NCI-H524 (cell line): ENCODE data around the gene GNAI1.
A peak's percentile ranks its signal among the peaks of the same experiment; 100 is the strongest.

Source experiments
- DNase-seq, 2 experiments: peaks; one replicate each; lab custom pipeline; 2025; lab: John Stamatoyannopoulos, UW

The GNAI1 gene

GRCh38 chr7:80134536-80135308, at the start of gene GNAI1:
TSS of gene GNAI1 (plus strand) at chr7:80134831. CDS start at chr7:80135161, 330 bp downstream.
- DNase-seq, result peak; percentile 60 to 80

- no peak for DNase-seq
Observed at GRCh38 chr7:80087051-80087770, 47.4 kb upstream of the GNAI1 start.

GRCh38 chr7:80087771-80088170, 46.9 kb upstream of the GNAI1 start:
- DNase-seq, result no peak

GRCh38 chr7:80088705-80089104, 45.9 kb upstream of the GNAI1 start:
- no peak for DNase-seq

- DNase-seq, result no peak
Observed at GRCh38 chr7:80089366-80089765, 45.3 kb upstream of the GNAI1 start.

GRCh38 chr7:80093349-80093748, 41.3 kb upstream of the GNAI1 start:
- no peak for DNase-seq

- no peak for DNase-seq
Observed at GRCh38 chr7:80095545-80095944, 39.1 kb upstream of the GNAI1 start.

- DNase-seq, result no peak
Observed at GRCh38 chr7:80097756-80098155, 36.9 kb upstream of the GNAI1 start.

GRCh38 chr7:80098795-80099194, 35.8 kb upstream of the GNAI1 start:
- DNase-seq, result no peak

- no peak for DNase-seq
Observed at GRCh38 chr7:80100254-80100653, 34.4 kb upstream of the GNAI1 start.

GRCh38 chr7:80105701-80106408, 28.8 kb upstream of the GNAI1 start:
- no peak for DNase-seq

GRCh38 chr7:80106498-80107113, 28.0 kb upstream of the GNAI1 start:
- DNase-seq, result no peak

GRCh38 chr7:80107278-80107677, 27.4 kb upstream of the GNAI1 start:
- no peak for DNase-seq

- DNase-seq, result no peak
Observed at GRCh38 chr7:80110376-80110775, 24.3 kb upstream of the GNAI1 start.

- no peak for DNase-seq
Observed at GRCh38 chr7:80114159-80114558, 20.5 kb upstream of the GNAI1 start.

- DNase-seq, result no peak
Observed at GRCh38 chr7:80124526-80125264, 9.9 kb upstream of the GNAI1 start.

GRCh38 chr7:80127412-80128160, 7.0 kb upstream of the GNAI1 start:
- no peak for DNase-seq

- no peak for DNase-seq
Observed at GRCh38 chr7:80128918-80129317, 5.7 kb upstream of the GNAI1 start.

- no peak for DNase-seq
Observed at GRCh38 chr7:80129785-80130184, 4.8 kb upstream of the GNAI1 start.

- no peak for DNase-seq
Observed at GRCh38 chr7:80131675-80132435, 2.8 kb upstream of the GNAI1 start.
